Activated T-helper 1 cell treated with anti-CD3 and anti-CD28 coated beads, Interleukin-2, amount 50 U/mL, for 16 hours (primary cell): Measurements from ENCODE around the gene NFATC2.
A peak's percentile ranks its signal among the peaks of the same experiment; 100 is the strongest.

Experiments
- DNase-seq, 2 donors: peaks; one replicate each; pipeline ENCODE4 v3.0.0-alpha.2; 2020; ENCODE audit warnings: low read depth in 1 of 2, low spot score in 1 of 2

Gene NFATC2

DNA sequence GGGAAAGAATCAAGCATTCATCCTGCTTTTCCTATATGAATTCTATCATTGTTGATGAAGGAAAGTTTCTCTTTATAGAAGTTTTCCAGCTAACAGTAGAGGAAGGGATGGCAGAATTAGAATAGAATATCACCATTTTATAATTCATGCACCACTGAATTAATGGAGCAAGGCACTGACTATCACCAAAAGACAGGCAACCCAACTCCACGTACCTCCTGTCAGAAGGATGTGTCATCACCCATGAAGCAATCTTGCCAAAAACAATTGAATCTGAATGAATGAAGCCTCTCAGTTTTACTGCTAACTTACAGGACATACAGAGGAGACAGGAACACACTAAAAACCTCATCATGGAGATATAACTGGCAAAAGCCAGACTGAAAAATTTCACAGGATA is 122.4 kb downstream of the NFATC2 start:
- DNase-seq: no peak

- DNase-seq: no peak
Observed at GRCh38 chr20:51419646-51420045, 122.9 kb downstream of the NFATC2 start.

- DNase-seq: no peak
Observed at GRCh38 chr20:51419231-51419630, 123.3 kb downstream of the NFATC2 start.

- no peak for DNase-seq
Observed at GRCh38 chr20:51418137-51418529, 124.4 kb downstream of the NFATC2 start.

GRCh38 chr20:51417250-51418136 is 125.0 kb downstream of the NFATC2 start:
- no peak for DNase-seq

DNA sequence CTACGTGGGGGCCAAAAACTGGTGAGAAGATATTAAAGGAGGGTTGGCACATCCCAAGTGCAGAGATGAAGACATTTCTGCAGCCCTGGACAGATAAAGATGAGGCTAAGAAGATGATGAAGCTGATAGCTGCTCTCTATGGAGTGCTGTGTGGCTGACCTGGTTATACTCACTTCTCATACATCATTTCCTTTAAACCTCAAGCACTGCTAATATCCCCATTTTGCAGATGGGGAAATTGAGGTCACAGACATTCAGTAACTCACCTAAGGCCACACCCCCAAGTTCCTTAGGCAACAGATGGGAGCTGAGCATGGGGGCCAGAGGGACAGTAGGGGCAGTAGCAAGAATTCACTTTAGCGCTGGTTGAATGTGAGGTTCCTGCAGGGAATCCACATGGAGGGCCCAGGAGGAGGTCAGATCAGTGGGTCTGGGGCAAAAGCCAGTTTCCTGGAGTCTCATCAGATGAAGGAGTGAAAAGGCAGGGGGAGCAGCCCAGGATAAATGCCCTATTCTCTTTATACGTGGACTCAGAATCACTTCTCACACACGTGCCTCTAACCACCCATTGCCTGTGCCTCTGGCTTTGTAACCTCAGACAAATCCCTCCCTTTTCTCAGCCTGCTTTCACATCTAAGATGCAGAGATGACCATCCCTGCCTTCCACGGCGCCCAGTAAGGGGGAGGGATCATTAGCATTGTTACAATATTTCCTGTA is 125.8 kb downstream of the NFATC2 start:
- DNase-seq: no peak

DNA sequence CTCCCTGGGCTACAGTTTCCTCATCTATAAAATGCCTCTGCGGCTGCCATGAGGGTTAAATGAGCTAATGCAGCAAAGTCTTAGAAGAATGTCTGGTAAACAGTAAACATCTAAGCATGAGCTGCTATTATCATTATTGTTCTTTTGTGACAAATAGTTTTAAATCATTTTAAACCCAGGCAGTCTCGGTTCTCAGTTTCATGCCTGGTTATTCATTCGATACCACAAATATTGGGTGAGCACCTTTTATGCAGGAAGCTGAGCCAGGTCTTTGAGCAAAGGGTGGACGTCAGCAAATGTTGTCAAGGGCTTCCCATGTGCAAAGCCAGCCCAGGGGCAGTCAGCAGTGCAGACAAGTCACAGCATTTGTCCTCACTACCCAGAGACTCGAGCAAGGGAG is 128.7 kb downstream of the NFATC2 start:
- DNase-seq: no peak

GRCh38 chr20:51412951-51413481 is 129.5 kb downstream of the NFATC2 start:
- DNase-seq: no peak

DNA sequence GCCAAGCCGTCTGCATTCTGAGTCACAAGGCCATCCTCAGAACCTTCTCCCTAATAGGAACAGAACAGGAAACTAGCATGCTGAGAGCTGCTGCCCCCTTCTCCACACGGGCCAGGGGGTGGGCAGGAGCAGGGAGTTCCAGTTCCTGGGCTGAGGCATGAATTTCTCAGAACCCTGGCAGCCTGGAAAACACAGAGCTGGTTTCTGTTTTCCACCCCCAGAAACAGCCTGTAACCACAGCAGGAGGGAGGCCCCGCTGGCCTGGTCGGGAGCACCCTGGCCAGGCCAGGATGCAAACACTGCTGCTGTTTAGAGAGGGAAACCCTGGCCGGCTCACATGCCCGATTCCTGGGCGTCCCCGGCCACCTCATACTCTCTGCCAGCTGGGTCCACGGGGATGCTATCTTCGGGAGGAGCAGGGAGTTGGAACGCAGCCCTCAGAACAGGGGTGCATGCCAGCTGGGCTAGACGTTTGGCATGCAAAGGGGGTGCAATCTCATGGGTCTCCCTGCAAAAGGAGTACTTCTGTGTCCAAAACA is 130.1 kb downstream of the NFATC2 start:
- DNase-seq: no peak

GRCh38 chr20:51411870-51412269 is 130.6 kb downstream of the NFATC2 start:
- no peak for DNase-seq

DNA sequence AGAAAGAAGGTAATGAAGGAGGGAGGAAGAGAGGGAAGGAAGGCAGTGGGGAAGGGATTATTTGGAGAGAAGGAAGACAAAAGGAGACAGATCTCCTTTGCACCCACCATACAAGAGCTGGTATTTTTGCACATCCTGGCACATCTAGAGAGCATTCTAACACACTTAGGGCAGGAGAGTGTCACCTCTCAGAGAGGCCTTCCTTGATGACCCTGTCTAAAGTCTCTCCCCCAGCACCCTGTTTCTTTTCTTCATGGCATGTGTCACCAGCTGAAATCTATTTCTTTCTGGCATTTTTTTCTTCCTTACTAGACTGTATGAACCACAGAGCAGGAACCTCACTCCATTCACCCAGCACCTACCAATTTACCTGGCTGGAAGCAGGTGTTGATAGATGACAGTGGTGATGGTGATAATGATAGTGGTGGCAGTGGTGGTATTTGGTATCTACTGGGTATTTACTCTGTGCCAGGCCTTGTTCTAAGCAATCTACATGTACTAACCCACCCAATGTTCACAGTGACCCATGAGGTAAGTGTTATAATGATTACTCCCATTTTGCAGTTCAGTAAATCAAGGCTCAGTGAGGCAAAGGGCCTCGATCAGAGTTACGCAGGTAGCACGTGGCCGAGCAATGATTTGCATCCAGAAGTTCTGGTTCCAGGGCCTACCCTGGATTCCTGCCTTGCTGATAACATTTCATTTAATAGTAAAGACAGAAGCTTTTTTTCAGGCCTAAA is 131.8 kb downstream of the NFATC2 start:
- DNase-seq: no peak

GRCh38 chr20:51409192-51409880 is 133.2 kb downstream of the NFATC2 start:
- no peak for DNase-seq

DNA sequence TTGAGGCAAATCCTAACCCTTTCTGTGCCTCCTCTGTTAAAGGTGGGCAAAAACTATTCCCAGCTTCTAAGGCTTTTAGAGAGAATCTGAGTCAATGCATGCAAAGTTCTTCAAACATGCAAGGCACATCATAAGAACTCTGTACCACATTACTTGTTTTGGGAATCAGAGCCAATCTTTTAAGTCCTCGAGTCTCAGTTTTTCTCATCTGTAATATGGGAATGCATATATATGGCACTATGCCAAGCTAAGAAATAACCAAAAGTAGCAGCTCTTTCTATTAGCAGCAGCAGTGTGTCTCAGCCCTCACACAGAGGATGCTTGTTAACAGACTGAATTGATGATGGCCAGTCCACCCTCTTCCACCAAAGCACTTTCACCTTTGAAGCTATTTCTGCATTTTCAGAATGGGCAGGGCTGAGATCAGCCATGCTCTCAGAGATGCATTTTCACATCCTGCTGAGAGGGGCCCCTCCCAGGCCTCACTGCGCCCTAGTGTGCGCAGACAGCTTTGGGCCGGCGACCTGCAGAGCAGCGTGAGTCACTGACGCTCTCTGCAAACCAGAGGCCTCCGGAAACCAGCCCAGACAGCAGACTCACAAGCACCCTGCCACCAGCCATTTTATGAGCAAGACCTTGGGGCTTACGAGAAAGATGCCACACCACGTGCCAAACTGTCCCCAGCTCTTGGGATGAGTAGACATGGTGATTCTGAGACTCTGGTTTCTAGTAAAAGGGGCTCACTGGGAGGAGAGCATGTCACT is 138.0 kb downstream of the NFATC2 start:
- peak; percentile 74 to 85 for DNase-seq

GRCh38 chr20:51403466-51404220 is 138.9 kb downstream of the NFATC2 start:
- no peak for DNase-seq

GRCh38 chr20:51402201-51402600 is 140.3 kb downstream of the NFATC2 start:
- DNase-seq: no peak

DNA sequence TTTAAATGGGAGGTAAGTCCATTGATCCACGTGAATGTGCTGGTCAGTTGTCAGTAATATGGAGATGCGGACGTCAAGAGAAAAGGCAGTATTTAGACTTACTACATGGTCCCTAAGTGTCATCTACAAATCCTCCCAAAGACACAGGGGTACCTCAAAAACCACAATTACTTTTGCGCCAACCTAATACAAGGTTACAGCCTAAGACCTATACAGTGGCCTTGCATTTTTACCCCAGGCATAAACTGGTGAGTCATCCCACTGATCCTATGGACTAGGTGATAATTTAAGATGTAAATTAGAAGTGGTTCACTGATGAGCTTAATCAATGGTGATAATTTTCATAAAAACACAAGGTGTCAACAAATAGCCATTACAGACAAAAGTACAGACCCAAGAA is 141.0 kb downstream of the NFATC2 start:
- DNase-seq: no peak

DNA sequence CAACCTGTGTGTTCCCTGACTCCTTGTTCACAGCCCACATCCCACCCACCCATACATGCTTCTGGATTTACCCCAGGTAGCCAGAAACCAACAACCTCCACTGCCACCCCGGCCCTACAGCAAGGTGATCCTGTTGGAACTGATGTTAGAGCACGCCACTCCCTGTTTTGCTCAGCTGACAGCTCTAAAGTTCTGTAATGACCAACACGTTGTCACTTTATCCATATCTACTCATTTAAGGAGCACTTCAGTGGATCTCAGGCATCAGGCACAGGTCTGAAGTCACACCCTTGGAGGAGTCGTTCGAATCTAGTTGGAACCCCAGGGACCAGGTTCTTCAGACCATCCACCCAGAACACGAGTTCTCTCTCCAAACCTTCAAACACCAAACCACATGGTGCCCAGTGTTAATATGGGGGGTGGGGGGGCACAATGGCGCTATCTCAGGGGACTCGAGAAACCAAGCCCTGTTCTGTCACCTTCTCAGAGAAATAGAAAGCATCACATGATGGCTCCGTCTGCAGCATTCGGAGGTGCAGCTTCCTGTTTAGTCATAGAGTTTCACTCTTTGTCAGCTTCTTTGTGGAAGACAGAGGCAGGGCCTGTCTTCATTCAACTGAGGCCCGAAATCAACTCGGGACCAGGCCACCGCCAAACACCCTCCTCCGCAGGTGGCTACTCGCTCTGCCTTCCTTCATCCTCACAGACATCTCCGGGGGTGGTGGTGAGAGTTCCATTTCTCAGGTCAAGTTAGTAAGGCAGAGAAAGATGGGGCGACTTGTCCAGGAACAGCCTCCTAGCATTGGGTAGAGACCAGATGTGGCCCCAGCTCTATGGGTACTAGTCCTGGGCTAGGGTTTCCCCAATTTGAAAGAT is 142.2 kb downstream of the NFATC2 start:
- peak; percentile 38 to 54 for DNase-seq
